DOHH2 (cell line): ENCODE measurements around the gene CCNI.
"Not testable (repeated sequence)": the region's sequence is repeated elsewhere in the genome, so short reads cannot be mapped to it uniquely, and the experiment has no call there.

ENCODE experiments used
- H3F3A ChIP-seq: fragments of 200-600 bp; sonication (generic), shearing (Covaris generic); 2 replicates; pipeline ENCODE4 v1.6.0; 2016; ENCODE audit warnings: antibody characterized with exemption, mild to moderate bottlenecking; ENCODE audit not compliant: control insufficient read depth, insufficient read depth
- H3K27ac ChIP-seq: fragments of 200-600 bp; sonication (generic); 2 replicates; pipeline ENCODE4 v1.5.1; 2014; ENCODE audit warnings: low read depth, mild to moderate bottlenecking, low read length, moderate library complexity
- H3K27me3 ChIP-seq: fragments of 200-600 bp; sonication (generic); 2 replicates; pipeline ENCODE4 v1.6.1; 2014; ENCODE audit warnings: mild to moderate bottlenecking, low read length, mixed read lengths; ENCODE audit not compliant: control insufficient read depth
- H3K36me3 ChIP-seq: fragments of 200-600 bp; sonication (generic); 2 replicates; pipeline ENCODE4 v1.6.1; 2014; ENCODE audit warnings: mild to moderate bottlenecking, low read length, moderate library complexity, mixed read lengths; ENCODE audit not compliant: control insufficient read depth
- H3K4me1 ChIP-seq: fragments of 200-600 bp; sonication (generic); 2 replicates; pipeline ENCODE4 v1.6.1; 2014; ENCODE audit warnings: mild to moderate bottlenecking, low read length, mixed read lengths; ENCODE audit not compliant: control insufficient read depth
- H3K4me2 ChIP-seq: fragments of 200-600 bp; sonication (generic); 2 replicates; pipeline ENCODE4 v1.6.0; 2014; ENCODE audit warnings: mild to moderate bottlenecking, low read length, moderate library complexity
- H3K4me3 ChIP-seq: fragments of 200-600 bp; sonication (generic); 2 replicates; pipeline ENCODE4 v1.5.1; 2014; ENCODE audit warnings: mild to moderate bottlenecking, low read length, mixed read lengths
- H3K79me2 ChIP-seq: fragments of 200-600 bp; sonication (generic); 2 replicates; pipeline ENCODE4 v1.6.1; 2014; ENCODE audit warnings: mild to moderate bottlenecking, low read length, mixed read lengths; ENCODE audit not compliant: control insufficient read depth
- H3K9me2 ChIP-seq: fragments of 200-600 bp; sonication (generic); replicated peaks from 2 replicates; pipeline ENCODE4 v1.6.1; 2014; ENCODE audit warnings: mild to moderate bottlenecking, low read length, mixed read lengths; ENCODE audit not compliant: control insufficient read depth
- H3K9me3 ChIP-seq: fragments of 200-600 bp; sonication (generic); 2 replicates; pipeline ENCODE4 v1.6.1; 2014; ENCODE audit warnings: antibody characterized with exemption, low read length, mixed read lengths; ENCODE audit not compliant: control insufficient read depth, insufficient read depth
- H4K20me1 ChIP-seq: fragments of 200-600 bp; sonication (generic); 2 replicates; pipeline ENCODE4 v1.6.0; 2014; ENCODE audit warnings: low read depth, mild to moderate bottlenecking, antibody characterized with exemption, low read length, moderate library complexity; ENCODE audit not compliant: control insufficient read depth, insufficient read depth
- CTCF ChIP-seq: fragments of 200-600 bp; sonication (generic); IDR thresholded peaks from one replicate; pipeline ENCODE4 v1.5.1; 2014; ENCODE audit warnings: antibody characterized with exemption, mild to moderate bottlenecking, low read depth, low read length; ENCODE audit not compliant: poor library complexity, severe bottlenecking
- EZH2phosphoT487 ChIP-seq: fragments of 200-600 bp; sonication (generic); IDR thresholded peaks from 2 replicates; pipeline ENCODE4 v1.6.1; 2017; ENCODE audit warnings: borderline replicate concordance, mild to moderate bottlenecking, antibody characterized with exemption, low read length, moderate library complexity, mixed read lengths

Gene CCNI

DNA sequence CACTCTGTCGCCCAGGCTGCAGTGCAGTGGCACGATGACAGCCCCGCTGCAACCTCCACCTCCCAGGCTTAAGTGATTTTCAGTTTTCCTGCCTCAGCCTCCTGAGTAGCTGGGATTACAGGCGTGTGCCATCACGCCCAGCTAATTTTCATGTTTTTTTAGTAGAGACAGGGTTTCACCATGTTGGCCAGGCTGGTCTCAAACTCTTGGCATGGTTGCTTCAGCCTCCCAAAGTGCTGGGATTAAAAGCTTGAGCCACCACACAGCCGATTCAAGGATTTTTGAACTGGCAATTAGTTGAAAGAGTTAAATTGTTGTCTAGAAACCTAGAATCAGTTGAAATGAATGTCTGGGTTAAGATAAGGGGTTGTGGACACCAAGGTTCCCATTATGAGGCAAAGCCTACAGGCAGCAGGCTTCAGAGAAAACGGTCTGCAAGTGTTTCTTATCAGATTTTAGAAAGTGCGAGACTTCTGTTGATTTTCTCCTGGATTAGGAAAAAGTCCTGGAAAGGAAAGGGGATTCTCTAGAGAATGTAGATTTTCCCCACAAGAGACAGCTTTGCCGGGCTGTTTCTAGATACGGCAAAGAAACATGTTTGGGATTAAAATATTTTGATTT is 8.3 kb upstream of the CCNI start:
- Histone ChIP-seq H3F3A (peaks cover 13% of the 10 kb centered on the region), H3K27me3 (no peaks in the 10 kb centered on the region), H3K9me2 (no peaks in the 10 kb centered on the region), H3K79me2 (no peaks in the 10 kb centered on the region), H3K4me3 (no peak overlapping the region), H3K4me1 (peaks cover 16% of the 10 kb centered on the region), H4K20me1 (no peaks in the 10 kb centered on the region; the same call in 1 of the 2 replicates), H3K4me2 (no peak overlapping the region), H3K36me3 (no peaks in the 10 kb centered on the region), H3K9me3 (no peaks in the 10 kb centered on the region), H3K27ac (no peak overlapping the region)
- TF ChIP-seq CTCF, result no peak
- TF ChIP-seq EZH2phosphoT487, result no peak

DNA sequence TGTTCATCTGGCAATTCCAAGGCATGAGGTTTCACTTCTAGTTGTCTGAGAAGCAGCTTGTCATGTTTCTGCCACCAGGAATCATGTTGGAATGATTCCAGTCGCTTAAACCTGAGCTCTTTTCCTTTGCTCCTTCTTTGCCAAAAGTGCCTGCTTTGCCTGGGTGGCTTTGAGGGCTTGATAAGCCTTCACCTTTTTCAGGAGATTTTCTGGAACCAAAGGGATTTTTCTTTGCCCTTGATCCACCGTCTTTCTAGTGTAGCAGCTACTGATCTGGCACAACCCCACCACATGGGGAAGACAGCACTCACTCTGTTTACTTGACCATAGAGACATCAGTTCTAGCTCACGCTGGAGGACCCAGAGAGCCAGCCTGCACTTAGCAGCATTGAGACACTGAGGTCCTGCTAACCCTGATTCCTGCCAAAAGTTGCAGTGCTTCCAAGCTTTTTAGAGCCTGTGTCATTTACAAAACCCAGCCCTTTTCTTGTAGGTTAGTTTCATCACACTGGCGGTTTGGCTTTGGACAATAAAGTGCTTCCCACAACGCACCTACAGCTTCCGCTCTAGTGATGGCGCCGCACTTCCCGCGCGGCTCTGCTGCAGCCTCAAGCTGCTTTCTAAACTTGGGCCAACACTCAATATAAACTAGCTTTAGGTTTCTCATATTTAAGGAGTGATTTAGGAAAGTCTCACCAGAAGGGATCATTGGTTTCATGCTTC is 7.3 kb upstream of the CCNI start:
- no peaks in the 10 kb centered on the region for H3K27me3 ChIP-seq
- H3K79me2 ChIP-seq, result peaks cover 7% of the 10 kb centered on the region
- no peak overlapping the region for H3K4me3 ChIP-seq
- no peaks in the 10 kb centered on the region; the same call in 1 of the 2 replicates for H4K20me1 ChIP-seq
- peaks cover 13% of the 10 kb centered on the region for H3F3A ChIP-seq
- TF ChIP-seq CTCF, result no peak
- no peak for TF ChIP-seq EZH2phosphoT487
- no peak overlapping the region for H3K4me2 ChIP-seq
- no peaks in the 10 kb centered on the region for H3K9me3 ChIP-seq
- H3K9me2 ChIP-seq, result no peaks in the 10 kb centered on the region
- no peaks in the 10 kb centered on the region for H3K36me3 ChIP-seq
- no peak overlapping the region for H3K27ac ChIP-seq
- peaks cover 19% of the 10 kb centered on the region for H3K4me1 ChIP-seq

- not testable (repeated sequence) for H3K27me3 ChIP-seq, H4K20me1 ChIP-seq, H3K36me3 ChIP-seq, H3K9me2 ChIP-seq, H3K9me3 ChIP-seq, H3K27ac ChIP-seq, H3K4me3 ChIP-seq
- H3K4me1 ChIP-seq, result peaks cover 32% of the 10 kb centered on the region
- peak overlapping the region; percentile 32 for H3K4me2 ChIP-seq
- H3K79me2 ChIP-seq, result peaks cover 23% of the 10 kb centered on the region
- H3F3A ChIP-seq, result peaks cover 13% of the 10 kb centered on the region
Observed at GRCh38 chr4:77080806-77081205, 5.0 kb upstream of the CCNI start.

DNA sequence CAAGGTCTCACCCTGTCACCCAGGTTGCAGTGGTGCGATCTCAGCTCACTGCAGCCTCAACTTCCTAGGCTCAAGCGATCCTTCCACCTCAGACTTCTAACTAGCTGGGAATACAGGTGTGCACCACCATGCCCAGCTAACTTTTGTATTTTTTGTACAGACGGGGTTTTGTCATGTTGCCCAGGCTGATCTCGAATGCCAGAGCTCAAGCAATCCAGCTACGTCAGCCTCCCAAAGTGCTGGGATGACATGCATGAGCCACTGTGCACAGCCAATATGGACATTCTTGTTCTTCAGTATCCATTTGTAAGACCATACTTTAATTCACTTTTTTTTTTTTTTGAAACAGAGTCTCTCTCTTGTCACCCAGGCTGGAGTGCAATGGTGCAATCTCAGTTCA is 3.5 kb upstream of the CCNI start:
- Histone ChIP-seq H3F3A (peaks cover 11% of the 10 kb centered on the region), H3K4me1 (peaks cover 32% of the 10 kb centered on the region), H3K9me3 (no peaks in the 10 kb centered on the region), H3K4me2 (no peak overlapping the region), H3K27ac (no peak overlapping the region), H3K4me3 (no peak overlapping the region), H4K20me1 (peaks cover 7% of the 10 kb centered on the region), H3K9me2 (no peaks in the 10 kb centered on the region), H3K27me3 (no peaks in the 10 kb centered on the region), H3K36me3 (peaks cover 10% of the 10 kb centered on the region), H3K79me2 (peaks cover 38% of the 10 kb centered on the region)
- TF ChIP-seq CTCF (no peak), EZH2phosphoT487 (no peak)
